A549 (cell line): Measurements from ENCODE around the gene GPR62.

ENCODE experiments used
- BHLHE40 ChIP-seq: IDR thresholded peaks from 2 replicates; pipeline ENCODE4 v1.6.1; 2012; ENCODE audit warnings: low read depth, low read length, inconsistent platforms
- EHMT2 ChIP-seq: fragments of 200-600 bp; sonication (generic); IDR thresholded peaks from 2 replicates; pipeline ENCODE4 v1.6.1; 2016; ENCODE audit warnings: antibody characterized with exemption, low read depth, mild to moderate bottlenecking, moderate library complexity
- EP300 ChIP-seq, 2 experiments: fragments of >200 bp; sonication (Bioruptor Twin); formaldehyde crosslinking; IDR thresholded peaks; 2 replicates in 1 of 2; 3 replicates in 1 of 2; pipeline ENCODE4 v1.6.1; 2016 to 2017
- KDM1A ChIP-seq: fragments of 200-600 bp; sonication (generic); IDR thresholded peaks from 2 replicates; pipeline ENCODE4 v1.6.1; 2016; ENCODE audit warnings: low read depth, mild to moderate bottlenecking
- MAZ ChIP-seq: fragments of 150-350 bp; IDR thresholded peaks from 2 replicates; pipeline ENCODE4 v1.6.1; 2014; ENCODE audit warnings: antibody characterized with exemption, low read depth, low read length, borderline replicate concordance
- POLR2A ChIP-seq: IDR thresholded peaks from 2 replicates; pipeline ENCODE4 v1.6.1; 2012; ENCODE audit warnings: mild to moderate bottlenecking, low read length
- RARB ChIP-seq: fragments of 250-450 bp; sonication (Bioruptor Pico); IDR thresholded peaks from 2 replicates; pipeline ENCODE4 v1.8.0; 2021; ENCODE audit warnings: mild to moderate bottlenecking, moderate library complexity
- TF ChIP-seq, protein P1 (sequence below): fragments of >200 bp; sonication (Bioruptor Twin); formaldehyde crosslinking; IDR thresholded peaks from 3 replicates; pipeline ENCODE4 v1.5.1; 2016
- TF ChIP-seq, protein P2 (sequence below): fragments of 200-600 bp; sonication (generic); IDR thresholded peaks from 2 replicates; pipeline ENCODE4 v1.6.1; 2016; ENCODE audit warnings: antibody characterized with exemption, mild to moderate bottlenecking, moderate library complexity
- TF ChIP-seq, protein P3 (sequence below): fragments of 450-650 bp; IDR thresholded peaks from 2 replicates; pipeline ENCODE4 v1.6.1; 2014; ENCODE audit warnings: antibody characterized with exemption

DNA sequence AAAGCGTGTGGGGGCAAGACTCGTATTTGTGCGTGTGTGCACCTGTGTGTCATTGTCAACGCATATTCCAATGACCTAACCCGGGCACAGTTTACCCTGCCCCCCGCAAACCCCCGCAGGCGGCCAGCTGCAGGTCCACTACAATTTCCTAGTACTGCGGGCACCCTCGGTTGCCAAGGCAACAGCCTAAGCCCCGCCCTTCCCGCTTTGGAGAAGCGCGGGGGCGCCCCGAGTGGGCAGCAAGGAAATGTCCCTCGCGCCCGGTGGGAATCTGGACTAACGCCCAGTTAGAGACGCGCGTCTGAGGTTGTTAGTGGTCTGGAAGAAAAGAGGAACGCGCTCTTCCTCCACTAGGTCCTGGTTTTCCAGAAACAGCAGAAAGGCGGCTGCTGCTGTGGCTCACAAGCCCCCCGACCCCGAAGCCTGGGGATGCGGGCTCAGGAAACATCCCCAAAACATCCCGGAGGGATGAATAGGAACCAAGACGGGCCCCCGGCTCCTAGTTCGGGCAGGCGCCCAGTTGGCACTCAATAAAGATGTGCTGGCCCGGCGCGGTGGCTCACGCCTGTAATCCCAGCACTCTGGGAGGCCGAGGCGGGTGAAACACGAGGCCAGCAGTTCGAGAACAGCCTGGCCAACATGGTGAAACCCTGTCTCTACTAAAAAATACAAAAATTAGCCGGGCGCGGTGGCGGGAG, 20.8 kb downstream of the GPR62 start:
- no peak for TF ChIP-seq KDM1A
- TF ChIP-seq, protein P1, sequence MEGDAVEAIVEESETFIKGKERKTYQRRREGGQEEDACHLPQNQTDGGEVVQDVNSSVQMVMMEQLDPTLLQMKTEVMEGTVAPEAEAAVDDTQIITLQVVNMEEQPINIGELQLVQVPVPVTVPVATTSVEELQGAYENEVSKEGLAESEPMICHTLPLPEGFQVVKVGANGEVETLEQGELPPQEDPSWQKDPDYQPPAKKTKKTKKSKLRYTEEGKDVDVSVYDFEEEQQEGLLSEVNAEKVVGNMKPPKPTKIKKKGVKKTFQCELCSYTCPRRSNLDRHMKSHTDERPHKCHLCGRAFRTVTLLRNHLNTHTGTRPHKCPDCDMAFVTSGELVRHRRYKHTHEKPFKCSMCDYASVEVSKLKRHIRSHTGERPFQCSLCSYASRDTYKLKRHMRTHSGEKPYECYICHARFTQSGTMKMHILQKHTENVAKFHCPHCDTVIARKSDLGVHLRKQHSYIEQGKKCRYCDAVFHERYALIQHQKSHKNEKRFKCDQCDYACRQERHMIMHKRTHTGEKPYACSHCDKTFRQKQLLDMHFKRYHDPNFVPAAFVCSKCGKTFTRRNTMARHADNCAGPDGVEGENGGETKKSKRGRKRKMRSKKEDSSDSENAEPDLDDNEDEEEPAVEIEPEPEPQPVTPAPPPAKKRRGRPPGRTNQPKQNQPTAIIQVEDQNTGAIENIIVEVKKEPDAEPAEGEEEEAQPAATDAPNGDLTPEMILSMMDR: no peak
- TF ChIP-seq EP300 (IDR thresholded peaks at IDR 0.05): no peak
- TF ChIP-seq EHMT2: no peak
- TF ChIP-seq, protein P2, sequence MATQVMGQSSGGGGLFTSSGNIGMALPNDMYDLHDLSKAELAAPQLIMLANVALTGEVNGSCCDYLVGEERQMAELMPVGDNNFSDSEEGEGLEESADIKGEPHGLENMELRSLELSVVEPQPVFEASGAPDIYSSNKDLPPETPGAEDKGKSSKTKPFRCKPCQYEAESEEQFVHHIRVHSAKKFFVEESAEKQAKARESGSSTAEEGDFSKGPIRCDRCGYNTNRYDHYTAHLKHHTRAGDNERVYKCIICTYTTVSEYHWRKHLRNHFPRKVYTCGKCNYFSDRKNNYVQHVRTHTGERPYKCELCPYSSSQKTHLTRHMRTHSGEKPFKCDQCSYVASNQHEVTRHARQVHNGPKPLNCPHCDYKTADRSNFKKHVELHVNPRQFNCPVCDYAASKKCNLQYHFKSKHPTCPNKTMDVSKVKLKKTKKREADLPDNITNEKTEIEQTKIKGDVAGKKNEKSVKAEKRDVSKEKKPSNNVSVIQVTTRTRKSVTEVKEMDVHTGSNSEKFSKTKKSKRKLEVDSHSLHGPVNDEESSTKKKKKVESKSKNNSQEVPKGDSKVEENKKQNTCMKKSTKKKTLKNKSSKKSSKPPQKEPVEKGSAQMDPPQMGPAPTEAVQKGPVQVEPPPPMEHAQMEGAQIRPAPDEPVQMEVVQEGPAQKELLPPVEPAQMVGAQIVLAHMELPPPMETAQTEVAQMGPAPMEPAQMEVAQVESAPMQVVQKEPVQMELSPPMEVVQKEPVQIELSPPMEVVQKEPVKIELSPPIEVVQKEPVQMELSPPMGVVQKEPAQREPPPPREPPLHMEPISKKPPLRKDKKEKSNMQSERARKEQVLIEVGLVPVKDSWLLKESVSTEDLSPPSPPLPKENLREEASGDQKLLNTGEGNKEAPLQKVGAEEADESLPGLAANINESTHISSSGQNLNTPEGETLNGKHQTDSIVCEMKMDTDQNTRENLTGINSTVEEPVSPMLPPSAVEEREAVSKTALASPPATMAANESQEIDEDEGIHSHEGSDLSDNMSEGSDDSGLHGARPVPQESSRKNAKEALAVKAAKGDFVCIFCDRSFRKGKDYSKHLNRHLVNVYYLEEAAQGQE: no peak
- TF ChIP-seq, protein P3, sequence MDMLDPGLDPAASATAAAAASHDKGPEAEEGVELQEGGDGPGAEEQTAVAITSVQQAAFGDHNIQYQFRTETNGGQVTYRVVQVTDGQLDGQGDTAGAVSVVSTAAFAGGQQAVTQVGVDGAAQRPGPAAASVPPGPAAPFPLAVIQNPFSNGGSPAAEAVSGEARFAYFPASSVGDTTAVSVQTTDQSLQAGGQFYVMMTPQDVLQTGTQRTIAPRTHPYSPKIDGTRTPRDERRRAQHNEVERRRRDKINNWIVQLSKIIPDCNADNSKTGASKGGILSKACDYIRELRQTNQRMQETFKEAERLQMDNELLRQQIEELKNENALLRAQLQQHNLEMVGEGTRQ: no peak
- no peak for TF ChIP-seq BHLHE40
- no peak for TF ChIP-seq POLR2A
- TF ChIP-seq MAZ: no peak
- no peak for TF ChIP-seq RARB
